Tibial nerve (tissue), 4 donors: ENCODE data around the gene HAO1.

ENCODE experiments used
- CTCF ChIP-seq, 5 experiments: fragments of 200-600 bp in 3 of 5; fragments of 450-650 bp in 2 of 5; sonication (generic) in 3 of 5; IDR thresholded peaks; one replicate each; pipeline ENCODE4 v1.5.1; 2016 to 2019; ENCODE audit warnings: antibody characterized with exemption in 5 of 5, mild to moderate bottlenecking in 3 of 5, moderate library complexity in 2 of 5
- EP300 ChIP-seq, 2 donors: sonication (generic); formaldehyde crosslinking; IDR thresholded peaks; one replicate each; pipeline ENCODE4 v1.6.1; 2017; ENCODE audit warnings: antibody characterized with exemption in 2 of 2, mild to moderate bottlenecking in 1 of 2

DNA sequence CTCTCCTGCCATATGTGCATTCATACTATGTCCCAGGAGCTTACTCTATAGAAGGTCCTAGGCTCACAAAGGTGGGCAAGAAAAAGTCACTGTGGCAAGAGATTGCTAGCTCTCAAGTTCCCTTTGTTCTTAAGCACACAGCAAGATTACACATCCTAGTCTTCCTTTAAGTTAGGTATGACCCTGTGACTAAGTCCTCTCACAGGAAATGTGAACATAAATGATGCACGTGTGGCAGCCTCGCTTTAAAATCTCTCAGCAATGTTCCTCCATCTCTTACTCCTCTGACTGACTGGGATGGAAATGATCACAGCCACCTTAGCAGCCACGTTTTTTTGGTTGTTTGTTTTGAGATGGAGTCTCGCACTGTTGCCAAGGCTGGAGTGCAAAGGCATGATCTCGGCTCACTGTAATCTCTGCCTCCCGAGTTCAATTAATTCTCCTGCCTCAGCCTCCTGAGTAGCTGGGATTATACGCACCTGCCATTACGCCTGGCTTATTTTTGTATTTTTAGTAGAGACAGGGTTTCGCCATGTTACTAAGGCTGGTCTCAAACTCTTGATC lies 35.7 kb upstream of the HAO1 start:
- no peak for TF ChIP-seq EP300 (IDR thresholded peaks at IDR 0.05)
- no peak for TF ChIP-seq CTCF (IDR thresholded peaks at IDR 0.05)
